Upper lobe of right lung (tissue), 1 donor: Measurements from ENCODE around the gene PALD1. TPM values are rescaled to one million over a fixed set of nuclear protein-coding genes. Genes with fewer than 3 reads are reported as not detected.
A peak's percentile ranks its signal among the peaks of the same experiment; 100 is the strongest.

Experiments
- ATAC-seq: fragments of 200-7000 bp; cut with Tn5 transposase; one replicate; pipeline ENCODE4 v1.9.1; 2020; ENCODE audit warnings: mild to moderate bottlenecking, moderate library complexity
- DNase-seq: peaks from one replicate; pipeline ENCODE4 v3.0.0-alpha.2; 2020
- H3K27ac ChIP-seq: fragments of 200-600 bp; one replicate; pipeline ENCODE4 v1.8.0; 2022
- H3K27me3 ChIP-seq: fragments of 200-600 bp; one replicate; pipeline ENCODE4 v1.8.0; 2022; ENCODE audit warnings: mild to moderate bottlenecking
- H3K36me3 ChIP-seq: fragments of 200-600 bp; one replicate; pipeline ENCODE4 v1.8.0; 2022
- H3K4me1 ChIP-seq: fragments of 200-600 bp; one replicate; pipeline ENCODE4 v1.8.0; 2022
- H3K4me3 ChIP-seq: fragments of 200-600 bp; one replicate; pipeline ENCODE4 v1.8.0; 2022; ENCODE audit warnings: mild to moderate bottlenecking
- H3K9me3 ChIP-seq: fragments of 200-600 bp; one replicate; pipeline ENCODE4 v1.8.0; 2022
- CTCF ChIP-seq: fragments of 200-600 bp; IDR thresholded peaks from one replicate; pipeline ENCODE4 v1.8.0; 2022; ENCODE audit warnings: antibody characterized with exemption
- intact Hi-C: fragments of 100-400 bp; cut with DNase I; formaldehyde crosslinking; loops from one replicate; pipeline ENCODE4 v1.11.0; 2022
- total RNA-seq: library from RNA; stranded (reverse); fragmentation: NEBNext Ultra II Directional; extraction: Animal tissue kit (Norgen Biotek cat#: 25700); gene quantifications from one replicate; pipeline ENCODE4 v1.2.1, GENCODE V29; 2021
- donor health status: DM: no; HTN: yes; CAD: no; lungs with severe emphysema.

PALD1 gene
- total RNA-seq, 1 donor from 2014 or later = 27.0 TPM

GRCh38 chr10:70544431-70545340, 66.1 kb downstream of the PALD1 start:
- DNase-seq (no peak), ATAC-seq (peak; percentile 15)
- no peak for TF ChIP-seq CTCF
- Histone ChIP-seq H3K36me3 (no peaks in the 10 kb centered on the region), H3K27me3 (no peaks in the 10 kb centered on the region), H3K9me3 (no peaks in the 10 kb centered on the region), H3K4me1 (no peaks in the 10 kb centered on the region), H3K27ac (no peak overlapping the region), H3K4me3 (no peak overlapping the region)
- intact Hi-C loops = loop anchor here (5.0 kb wide), 1 partner anchor 213 kb away; no protein-coding TSS in a partner anchor

GRCh38 chr10:70546584-70546983, 68.0 kb downstream of the PALD1 start:
- DNase-seq (no peak), ATAC-seq (no peak)
- H3K36me3 ChIP-seq = no peaks in the 10 kb centered on the region
- TF ChIP-seq CTCF = no peak
- H3K27ac ChIP-seq = no peak overlapping the region
- H3K4me3 ChIP-seq = no peak overlapping the region
- intact Hi-C loops = loop anchor here (5.0 kb wide), 1 partner anchor 211 kb away; no protein-coding TSS in a partner anchor
- no peaks in the 10 kb centered on the region for H3K27me3 ChIP-seq
- peaks cover under 1% of the 10 kb centered on the region for H3K4me1 ChIP-seq
- H3K9me3 ChIP-seq = no peaks in the 10 kb centered on the region

GRCh38 chr10:70549351-70549961, 70.9 kb downstream of the PALD1 start:
- Histone ChIP-seq H3K9me3 (no peaks in the 10 kb centered on the region), H3K4me1 (peaks cover 14% of the 10 kb centered on the region), H3K27me3 (no peaks in the 10 kb centered on the region), H3K36me3 (no peaks in the 10 kb centered on the region), H3K4me3 (no peak overlapping the region), H3K27ac (no peak overlapping the region)
- no peak for DNase-seq
- no peak for ATAC-seq
- intact Hi-C loops = loop anchor here (5.0 kb wide), 1 partner anchor 208 kb away; no protein-coding TSS in a partner anchor
- no peak for TF ChIP-seq CTCF

GRCh38 chr10:70549962-70550458, 71.4 kb downstream of the PALD1 start:
- Histone ChIP-seq H3K4me3 (no peak overlapping the region), H3K9me3 (no peaks in the 10 kb centered on the region), H3K36me3 (no peaks in the 10 kb centered on the region), H3K27ac (no peak overlapping the region), H3K4me1 (peaks cover 14% of the 10 kb centered on the region), H3K27me3 (no peaks in the 10 kb centered on the region)
- DNase-seq = no peak
- TF ChIP-seq CTCF = peak; percentile 90
- ATAC-seq = peak; percentile 79
- intact Hi-C loops = loop anchor here (5.0 kb wide), 1 partner anchor 207 kb away; no protein-coding TSS in a partner anchor

- H3K4me3 ChIP-seq = no peak overlapping the region
- ATAC-seq (no peak), DNase-seq (no peak)
- intact Hi-C loops = no loop called here
- no peak overlapping the region for H3K27ac ChIP-seq
- no peak for TF ChIP-seq CTCF
- no peaks in the 10 kb centered on the region for H3K27me3 ChIP-seq
- H3K4me1 ChIP-seq = peaks cover 14% of the 10 kb centered on the region
- H3K36me3 ChIP-seq = no peaks in the 10 kb centered on the region
- H3K9me3 ChIP-seq = no peaks in the 10 kb centered on the region
Measured at GRCh38 chr10:70550459-70550858, 71.9 kb downstream of the PALD1 start.
